GM12873 (cell line): Measurements from ENCODE around the gene FERMT2.

Experiments used
- CTCF ChIP-seq: IDR thresholded peaks from 2 replicates; pipeline ENCODE4 v1.5.1; 2012; ENCODE audit warnings: low read depth, mild to moderate bottlenecking, moderate library complexity, low read length, control low read depth; ENCODE audit not compliant: insufficient read depth; ENCODE audit errors: missing control alignments

FERMT2 gene

GRCh38 chr14:52937306-52937705, 13.5 kb downstream of the FERMT2 start:
- no peak for TF ChIP-seq CTCF

- no peak for TF ChIP-seq CTCF
Measured at GRCh38 chr14:52936437-52936836, 14.4 kb downstream of the FERMT2 start.

- no peak for TF ChIP-seq CTCF
Measured at GRCh38 chr14:52935833-52936232, 15.0 kb downstream of the FERMT2 start.

DNA sequence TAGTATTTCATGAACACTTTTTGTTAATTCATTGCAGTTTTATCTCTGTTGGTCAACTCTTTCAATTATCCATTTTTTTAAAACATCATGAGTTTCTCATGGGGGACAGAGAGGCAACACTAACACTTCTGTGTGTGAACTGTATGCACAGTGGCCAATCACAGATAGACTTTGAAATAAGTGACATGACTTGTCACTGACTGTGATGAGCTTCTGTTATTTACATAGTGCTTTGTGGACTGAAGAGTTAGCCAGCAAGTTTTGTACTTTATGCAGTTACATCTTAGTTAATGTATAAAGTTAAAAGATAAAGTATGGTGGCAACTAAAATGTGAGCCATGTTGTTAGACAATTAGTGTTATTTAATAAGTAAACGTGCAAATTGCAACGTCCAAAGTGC, 16.1 kb downstream of the FERMT2 start:
- TF ChIP-seq CTCF = no peak

DNA sequence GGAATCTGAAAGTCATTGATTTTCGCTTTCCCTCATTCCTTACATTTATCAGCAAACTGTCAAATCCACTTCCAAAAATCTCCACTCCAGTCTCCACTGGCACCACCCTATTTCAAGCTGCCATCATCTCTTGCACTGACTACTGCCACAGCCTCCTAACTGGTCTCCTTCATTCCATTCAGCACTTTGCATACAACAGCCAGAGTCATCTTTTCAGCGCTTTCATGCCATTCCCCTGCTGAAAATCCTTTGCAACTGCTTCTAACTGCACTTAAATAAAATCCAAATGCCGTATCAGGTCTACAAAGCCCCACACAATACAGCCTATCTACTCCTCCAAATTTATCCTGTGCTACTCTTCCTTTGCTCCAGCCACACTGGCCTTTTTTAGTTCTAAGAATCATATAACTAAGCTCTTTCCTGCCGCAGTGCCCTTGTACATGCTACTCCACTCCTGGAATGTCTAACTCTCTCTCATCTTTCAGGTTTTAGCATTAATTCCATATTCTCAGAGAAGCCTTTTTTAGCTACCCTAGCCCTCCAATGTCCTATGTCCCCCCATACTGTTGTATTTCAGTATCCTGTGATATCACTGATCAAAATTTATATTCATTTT, 21.6 kb downstream of the FERMT2 start:
- TF ChIP-seq CTCF = no peak

GRCh38 chr14:52926953-52927352, 23.9 kb downstream of the FERMT2 start:
- TF ChIP-seq CTCF = no peak

- TF ChIP-seq CTCF = peak; percentile 31
Measured at GRCh38 chr14:52923902-52924575, 26.8 kb downstream of the FERMT2 start.
